SU-DHL-6 (cell line): ENCODE measurements around the gene LIX1.

Source experiments
- H2AFZ ChIP-seq: fragments of 200-600 bp; sonication (generic); 2 replicates; pipeline ENCODE4 v1.6.1; 2014; ENCODE audit warnings: low read depth, mild to moderate bottlenecking, moderate library complexity, mixed read lengths, antibody characterized with exemption, low read length; ENCODE audit not compliant: severe bottlenecking
- H3F3A ChIP-seq: fragments of 200-600 bp; shearing (Covaris generic); 2 replicates; pipeline ENCODE4 v1.6.0; 2016; ENCODE audit warnings: antibody characterized with exemption, mild to moderate bottlenecking; ENCODE audit not compliant: insufficient read depth
- H3K27ac ChIP-seq: fragments of 200-600 bp; sonication (generic); 2 replicates; pipeline ENCODE4 v1.5.1; 2016; ENCODE audit warnings: low read depth, mild to moderate bottlenecking, low read length, moderate library complexity, mixed read lengths
- H3K27me3 ChIP-seq: fragments of 200-600 bp; sonication (generic), shearing (Covaris generic); 2 replicates; pipeline ENCODE4 v1.6.0; 2014; ENCODE audit warnings: mild to moderate bottlenecking, low read length
- H3K36me3 ChIP-seq: fragments of 200-600 bp; sonication (generic); 2 replicates; pipeline ENCODE4 v1.6.1; 2014; ENCODE audit warnings: mild to moderate bottlenecking, low read length, mixed read lengths
- H3K4me2 ChIP-seq: fragments of 300-600, 200-600 bp; shearing (Covaris generic), sonication (generic); 2 replicates; pipeline ENCODE4 v1.6.0; 2014; ENCODE audit warnings: low read length, low read depth, mild to moderate bottlenecking; ENCODE audit not compliant: poor library complexity, severe bottlenecking
- H3K4me3 ChIP-seq: fragments of 200-600 bp; sonication (generic); 2 replicates; pipeline ENCODE4 v1.5.1; 2014; ENCODE audit warnings: antibody characterized with exemption, low read length, mild to moderate bottlenecking, mixed read lengths; ENCODE audit not compliant: insufficient read depth, poor library complexity, severe bottlenecking
- H3K79me2 ChIP-seq: fragments of 200-600 bp; sonication (generic); 2 replicates; pipeline ENCODE4 v1.6.1; 2014; ENCODE audit warnings: mild to moderate bottlenecking, low read length, moderate library complexity; ENCODE audit not compliant: insufficient read depth
- H3K9ac ChIP-seq: fragments of 200-600 bp; sonication (generic); 2 replicates; pipeline ENCODE4 v1.7.0; 2014; ENCODE audit warnings: mild to moderate bottlenecking, low read length
- H3K9me2 ChIP-seq: fragments of 200-600 bp; sonication (generic); replicated peaks from 2 replicates; pipeline ENCODE4 v1.6.1; 2014; ENCODE audit warnings: low read length; ENCODE audit not compliant: insufficient read depth
- H3K9me3 ChIP-seq: fragments of 200-600 bp; sonication (generic); 2 replicates; pipeline ENCODE4 v1.6.1; 2014; ENCODE audit warnings: low read length, mixed read lengths; ENCODE audit not compliant: insufficient read depth
- H4K20me1 ChIP-seq: fragments of 200-600 bp; sonication (generic); 2 replicates; pipeline ENCODE4 v1.6.1; 2014; ENCODE audit warnings: low read depth, mild to moderate bottlenecking, antibody characterized with exemption, low read length, moderate library complexity, mixed read lengths
- CTCF ChIP-seq: fragments of 200-600 bp; sonication (generic); IDR thresholded peaks from one replicate; pipeline ENCODE4 v1.5.1; 2017; ENCODE audit warnings: antibody characterized with exemption, mild to moderate bottlenecking, low read length, moderate library complexity; ENCODE audit not compliant: insufficient read depth, poor library complexity, severe bottlenecking
- EZH2phosphoT487 ChIP-seq: fragments of 200-600 bp; sonication (generic), shearing (Covaris generic); conservative IDR thresholded peaks from 2 replicates; pipeline ENCODE4 v1.6.1; 2018; ENCODE audit warnings: mild to moderate bottlenecking, antibody characterized with exemption, low read length, moderate library complexity, mixed read lengths

LIX1 gene

GRCh38 chr5:97120195-97120594, 22.2 kb downstream of the LIX1 start:
- H3K27me3 ChIP-seq, result no peaks in the 10 kb centered on the region
- H3K9me2 ChIP-seq, result no peaks in the 10 kb centered on the region
- H3K4me2 ChIP-seq, result no peak overlapping the region
- TF ChIP-seq EZH2phosphoT487, result no peak
- H3K27ac ChIP-seq, result no peak overlapping the region
- H3K4me3 ChIP-seq, result no peak overlapping the region
- no peaks in the 10 kb centered on the region for H3K36me3 ChIP-seq
- H4K20me1 ChIP-seq, result no peaks in the 10 kb centered on the region
- H3K9me3 ChIP-seq, result no peaks in the 10 kb centered on the region
- H3F3A ChIP-seq, result no peaks in the 10 kb centered on the region
- H3K79me2 ChIP-seq, result no peaks in the 10 kb centered on the region
- no peak overlapping the region for H3K9ac ChIP-seq
- no peak overlapping the region for H2AFZ ChIP-seq

- H3K36me3 ChIP-seq, result no peaks in the 10 kb centered on the region
- H3K4me2 ChIP-seq, result no peak overlapping the region
- H3K9me2 ChIP-seq, result no peaks in the 10 kb centered on the region
- no peaks in the 10 kb centered on the region for H3K9me3 ChIP-seq
- no peaks in the 10 kb centered on the region for H3K27me3 ChIP-seq
- H4K20me1 ChIP-seq, result no peaks in the 10 kb centered on the region
- no peak overlapping the region for H3K27ac ChIP-seq
- H3F3A ChIP-seq, result no peaks in the 10 kb centered on the region
- H3K4me3 ChIP-seq, result no peak overlapping the region
- no peaks in the 10 kb centered on the region for H3K79me2 ChIP-seq
- no peak overlapping the region for H2AFZ ChIP-seq
- H3K9ac ChIP-seq, result no peak overlapping the region
- TF ChIP-seq EZH2phosphoT487 (no peak), CTCF (no peak)
These were observed 23.4 kb downstream of the LIX1 start for GRCh38 chr5:97119007-97119390.

GRCh38 chr5:97118261-97119006, 24.0 kb downstream of the LIX1 start:
- no peaks in the 10 kb centered on the region for H3K36me3 ChIP-seq
- H3K27me3 ChIP-seq, result no peaks in the 10 kb centered on the region
- no peak overlapping the region for H3K4me2 ChIP-seq
- H3K9me3 ChIP-seq, result no peaks in the 10 kb centered on the region
- TF ChIP-seq EZH2phosphoT487 (no peak), CTCF (no peak)
- H4K20me1 ChIP-seq, result no peaks in the 10 kb centered on the region
- H3K9ac ChIP-seq, result no peak overlapping the region
- H3K9me2 ChIP-seq, result no peaks in the 10 kb centered on the region
- H3K4me3 ChIP-seq, result no peak overlapping the region
- no peak overlapping the region for H3K27ac ChIP-seq
- no peaks in the 10 kb centered on the region for H3K79me2 ChIP-seq
- H2AFZ ChIP-seq, result no peak overlapping the region
- H3F3A ChIP-seq, result no peaks in the 10 kb centered on the region

DNA sequence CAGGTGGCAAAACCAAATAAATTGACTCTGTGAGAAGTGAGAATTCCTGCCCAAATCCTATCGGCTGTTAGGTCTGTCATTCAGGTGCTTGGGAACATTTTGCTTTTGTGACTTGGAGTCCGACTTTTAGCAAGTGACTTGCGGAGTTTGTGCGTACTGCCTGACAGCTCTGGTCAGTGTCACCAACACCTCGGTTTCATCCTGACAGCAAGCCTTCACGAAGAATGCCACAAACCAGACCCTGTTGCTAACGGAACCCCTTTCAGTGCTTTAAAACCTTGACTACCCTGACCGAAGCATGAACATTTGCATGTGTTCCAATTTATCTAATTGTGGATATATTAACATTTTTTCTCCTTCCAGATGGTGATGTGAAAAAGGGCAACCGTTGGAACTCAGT, 26.5 kb downstream of the LIX1 start:
- H3K9ac ChIP-seq, result no peak overlapping the region
- no peak overlapping the region for H2AFZ ChIP-seq
- H3K36me3 ChIP-seq, result no peaks in the 10 kb centered on the region
- no peaks in the 10 kb centered on the region for H4K20me1 ChIP-seq
- no peak for TF ChIP-seq CTCF
- TF ChIP-seq EZH2phosphoT487, result no peak
- no peaks in the 10 kb centered on the region for H3K79me2 ChIP-seq
- no peak overlapping the region for H3K27ac ChIP-seq
- H3K27me3 ChIP-seq, result no peaks in the 10 kb centered on the region
- H3K9me3 ChIP-seq, result no peaks in the 10 kb centered on the region
- H3K4me2 ChIP-seq, result no peak overlapping the region
- H3K4me3 ChIP-seq, result no peak overlapping the region
- H3F3A ChIP-seq, result no peaks in the 10 kb centered on the region
- no peaks in the 10 kb centered on the region for H3K9me2 ChIP-seq
